Measurements from ENCODE around the gene SLC8A1.
A peak's percentile ranks its signal among the peaks of the same experiment; 100 is the strongest.

SLC8A1 gene

GRCh38 chr2:40341198-40341597 lies 110.7 kb downstream of the SLC8A1 start:
- TF ChIP-seq CTCF (conservative IDR thresholded peaks at IDR 0.05; ENCODE audit: low read depth), result no peak
- POLR2A ChIA-PET (ENCODE audit: low non-redundant PET), result no interaction called here
- CTCF ChIA-PET, result interaction anchor here (0.6 kb wide), 1 partner anchor 158 kb away, joined by 3 read pairs; no protein-coding TSS in a partner anchor
- DNase-seq (ENCODE audit: low spot score), result no peak
- no peak overlapping the region for H3K27ac ChIP-seq

GRCh38 chr2:40339026-40339425 lies 112.9 kb downstream of the SLC8A1 start:
- ChIA-PET POLR2A (ENCODE audit: low non-redundant PET) (no interaction called here), CTCF (no interaction called here)
- no peak for TF ChIP-seq CTCF (conservative IDR thresholded peaks at IDR 0.05; ENCODE audit: low read depth)
- no peak overlapping the region for H3K27ac ChIP-seq
- no peak for DNase-seq (ENCODE audit: low spot score)

- no peak overlapping the region for H3K27ac ChIP-seq
- CTCF ChIA-PET, result no interaction called here
- no peak for TF ChIP-seq CTCF (conservative IDR thresholded peaks at IDR 0.05; ENCODE audit: low read depth)
- DNase-seq (ENCODE audit: low spot score), result peak; percentile 51
- POLR2A ChIA-PET (ENCODE audit: low non-redundant PET), result no interaction called here
Measured at GRCh38 chr2:40332191-40332826, 119.6 kb downstream of the SLC8A1 start.

- ChIA-PET CTCF (no interaction called here), POLR2A (ENCODE audit: low non-redundant PET) (no interaction called here)
- H3K27ac ChIP-seq, result no peak overlapping the region
- no peak for DNase-seq (ENCODE audit: low spot score)
- no peak for TF ChIP-seq CTCF (conservative IDR thresholded peaks at IDR 0.05; ENCODE audit: low read depth)
Measured at GRCh38 chr2:40330096-40330495, 121.8 kb downstream of the SLC8A1 start.

GRCh38 chr2:40329739-40330030 lies 122.2 kb downstream of the SLC8A1 start:
- no peak for TF ChIP-seq CTCF (conservative IDR thresholded peaks at IDR 0.05; ENCODE audit: low read depth)
- DNase-seq (ENCODE audit: low spot score), result no peak
- ChIA-PET POLR2A (ENCODE audit: low non-redundant PET) (no interaction called here), CTCF (no interaction called here)
- H3K27ac ChIP-seq, result no peak overlapping the region

GRCh38 chr2:40325116-40325515 lies 126.8 kb downstream of the SLC8A1 start:
- ChIA-PET POLR2A (ENCODE audit: low non-redundant PET) (no interaction called here), CTCF (no interaction called here)
- no peak for TF ChIP-seq CTCF (conservative IDR thresholded peaks at IDR 0.05; ENCODE audit: low read depth)
- no peak for DNase-seq (ENCODE audit: low spot score)
- H3K27ac ChIP-seq, result no peak overlapping the region

- ChIA-PET CTCF (no interaction called here), POLR2A (ENCODE audit: low non-redundant PET) (no interaction called here)
- no peak for DNase-seq (ENCODE audit: low spot score)
- no peak for TF ChIP-seq CTCF (conservative IDR thresholded peaks at IDR 0.05; ENCODE audit: low read depth)
- H3K27ac ChIP-seq, result no peak overlapping the region
Measured at GRCh38 chr2:40324656-40325055, 127.2 kb downstream of the SLC8A1 start.
